NCI-H1105 (cell line): Measurements from ENCODE around the gene RTKN.
"Not testable (repeated sequence)": the region's sequence is repeated elsewhere in the genome, so short reads cannot be mapped to it uniquely, and the experiment has no call there.

Experiments used
- DNase-seq: peaks from one replicate; lab custom pipeline; 2025; lab: John Stamatoyannopoulos, UW

The RTKN gene, protein sequence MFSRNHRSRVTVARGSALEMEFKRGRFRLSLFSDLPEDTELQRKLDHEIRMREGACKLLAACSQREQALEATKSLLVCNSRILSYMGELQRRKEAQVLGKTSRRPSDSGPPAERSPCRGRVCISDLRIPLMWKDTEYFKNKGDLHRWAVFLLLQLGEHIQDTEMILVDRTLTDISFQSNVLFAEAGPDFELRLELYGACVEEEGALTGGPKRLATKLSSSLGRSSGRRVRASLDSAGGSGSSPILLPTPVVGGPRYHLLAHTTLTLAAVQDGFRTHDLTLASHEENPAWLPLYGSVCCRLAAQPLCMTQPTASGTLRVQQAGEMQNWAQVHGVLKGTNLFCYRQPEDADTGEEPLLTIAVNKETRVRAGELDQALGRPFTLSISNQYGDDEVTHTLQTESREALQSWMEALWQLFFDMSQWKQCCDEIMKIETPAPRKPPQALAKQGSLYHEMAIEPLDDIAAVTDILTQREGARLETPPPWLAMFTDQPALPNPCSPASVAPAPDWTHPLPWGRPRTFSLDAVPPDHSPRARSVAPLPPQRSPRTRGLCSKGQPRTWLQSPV

GRCh38 chr2:74441690-74442482, at the start of gene RTKN:
TSS of gene RTKN (minus strand) at chr2:74441937. CDS start at chr2:74441816, 121 bp downstream.
- no peak for DNase-seq

DNA sequence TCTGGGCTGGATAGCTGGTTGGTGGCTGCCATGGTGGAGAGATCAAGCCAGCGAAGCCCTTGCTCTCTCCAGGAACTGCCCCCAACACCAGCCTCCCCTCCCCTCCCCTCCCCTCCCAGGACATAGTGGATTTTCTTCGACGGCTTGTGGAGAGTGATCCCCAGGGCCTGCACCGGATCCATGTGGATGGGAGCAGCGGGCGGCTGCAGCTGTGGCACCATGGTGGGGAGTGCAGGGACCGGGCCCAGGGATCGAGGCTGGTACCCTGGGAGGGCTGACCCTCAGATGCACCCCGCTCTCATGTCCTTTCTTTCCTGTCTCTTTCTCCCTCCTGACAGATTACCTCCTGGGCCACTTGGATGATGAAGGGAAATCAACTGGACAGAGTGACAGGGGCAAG, 48.2 kb upstream of the RTKN start:
- no peak for DNase-seq

- DNase-seq: no peak
Measured at GRCh38 chr2:74488643-74489481, 47.1 kb upstream of the RTKN start.

DNA sequence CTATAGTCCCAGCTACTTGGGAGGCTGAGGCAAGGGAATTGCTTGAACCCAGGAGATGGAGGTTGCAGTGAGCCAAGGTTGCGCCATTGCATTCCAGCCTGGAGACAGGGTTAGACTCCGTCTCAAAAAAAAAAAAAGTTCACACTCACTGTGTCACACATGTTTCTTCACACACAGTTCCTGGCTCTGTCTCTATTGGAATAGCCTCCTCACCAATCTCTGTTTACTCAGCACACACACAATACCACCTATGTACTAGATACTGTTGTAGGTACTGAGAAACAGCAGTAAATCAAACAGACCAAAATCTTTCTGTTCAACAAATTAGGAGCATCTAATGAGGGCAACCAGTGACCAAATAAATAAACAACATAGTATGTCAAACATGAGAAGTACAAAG, 44.4 kb upstream of the RTKN start:
- no peak for DNase-seq

- DNase-seq: not testable (repeated sequence)
Measured at GRCh38 chr2:74483675-74484164, 42.0 kb upstream of the RTKN start.

- DNase-seq: peak; percentile 89
Measured at GRCh38 chr2:74482801-74483674, 41.3 kb upstream of the RTKN start, which contains the start of the genes CCDC142 and TTC31. TSS of gene CCDC142 (minus strand) at chr2:74482998. CDS start at chr2:74482837, 161 bp downstream. TSS of gene TTC31 (plus strand) at chr2:74483081. CDS start at chr2:74483096, 15 bp downstream.

DNA sequence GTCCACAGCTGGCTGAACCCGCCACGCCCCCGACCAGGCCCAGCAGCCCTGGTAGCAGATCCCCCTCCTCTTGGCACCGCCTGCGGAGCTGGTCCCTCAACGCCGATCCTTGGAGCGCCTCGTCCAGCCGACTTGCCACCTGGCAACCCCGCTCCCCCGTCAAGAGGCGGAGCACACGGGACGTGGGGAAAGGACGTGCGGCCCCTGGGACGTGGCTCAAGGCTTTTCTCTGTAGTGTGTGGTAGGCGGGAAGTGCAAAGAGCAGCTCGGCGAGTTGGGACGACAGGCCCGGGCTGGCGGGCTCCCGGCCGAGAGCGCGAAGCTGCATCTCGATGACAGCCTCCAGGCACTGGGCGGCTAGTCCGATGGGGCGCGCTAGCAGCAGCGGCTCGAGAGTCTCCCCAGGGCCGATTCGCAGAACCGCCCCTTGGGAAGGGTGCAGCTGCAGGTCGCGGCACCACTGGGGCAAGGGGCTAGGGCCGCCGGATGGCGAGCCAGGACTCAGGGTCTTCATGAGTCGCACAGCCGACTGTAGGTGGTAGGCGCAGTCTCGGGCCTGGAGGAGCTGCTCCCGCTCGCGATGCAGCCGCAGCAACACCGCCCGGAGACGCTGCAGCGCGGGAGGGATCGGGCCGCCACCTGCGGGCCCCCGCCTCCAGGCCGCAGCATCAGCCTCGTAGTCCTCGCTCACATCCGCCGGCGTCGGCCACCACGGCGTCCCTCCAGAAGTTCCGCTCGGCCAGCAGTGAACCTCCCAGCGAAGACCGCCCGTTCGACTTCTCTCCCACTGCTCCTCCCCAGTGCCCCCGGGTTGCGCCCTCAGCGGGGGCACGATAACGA, 40.4 kb upstream of the RTKN start:
- no peak for DNase-seq

GRCh38 chr2:74481431-74481830, 39.7 kb upstream of the RTKN start:
- DNase-seq: no peak

DNA sequence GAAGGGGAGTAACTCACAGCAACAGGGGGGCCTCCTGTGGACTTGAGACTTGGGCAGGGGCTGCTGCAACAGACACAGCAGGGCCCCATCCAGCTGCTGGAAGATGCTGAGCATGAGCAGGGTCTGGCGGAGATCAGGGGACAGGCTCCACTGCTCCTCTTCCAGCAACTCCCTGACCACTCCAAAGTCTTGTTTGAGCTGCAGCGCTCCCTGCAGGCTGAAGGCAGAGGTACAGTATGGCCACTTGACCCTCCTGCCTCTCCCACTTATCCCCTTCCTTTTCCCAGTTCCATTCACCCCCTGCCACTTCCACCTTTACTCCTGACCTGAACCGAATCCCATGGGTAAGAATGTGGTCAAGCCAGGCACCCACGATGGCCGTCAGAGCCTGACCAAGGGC, 33.2 kb upstream of the RTKN start:
- no peak for DNase-seq

DNA sequence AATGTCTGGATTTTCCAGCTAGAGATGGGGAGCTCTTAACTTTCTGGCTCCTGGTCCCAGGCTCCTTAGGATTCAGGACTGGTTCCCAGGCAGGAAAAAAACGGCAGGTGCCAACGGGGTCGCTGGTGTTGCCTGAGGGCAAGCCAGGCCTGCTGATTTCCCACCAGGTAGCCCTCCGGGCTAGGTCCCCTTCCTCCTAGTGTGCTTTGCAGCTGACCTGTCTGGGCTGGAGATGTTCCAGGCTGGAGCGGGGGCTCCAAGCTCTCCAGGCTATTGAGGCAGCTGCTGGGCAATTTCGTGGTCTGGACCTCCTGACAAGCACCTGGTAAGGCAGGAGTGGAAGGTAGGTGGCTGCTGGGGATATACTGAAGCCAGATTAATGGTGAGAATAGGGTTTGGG, 32.7 kb upstream of the RTKN start:
- no peak for DNase-seq

- DNase-seq: no peak
Measured at GRCh38 chr2:74472945-74473258, 31.2 kb upstream of the RTKN start.

- peak; percentile 88 for DNase-seq
Measured at GRCh38 chr2:74472086-74472944, 30.6 kb upstream of the RTKN start, which contains the start of gene MRPL53. TSS of gene MRPL53 (minus strand) at chr2:74472680. CDS start at chr2:74472660, 20 bp downstream.

GRCh38 chr2:74471332-74472065, 29.8 kb upstream of the RTKN start:
- DNase-seq: no peak

DNA sequence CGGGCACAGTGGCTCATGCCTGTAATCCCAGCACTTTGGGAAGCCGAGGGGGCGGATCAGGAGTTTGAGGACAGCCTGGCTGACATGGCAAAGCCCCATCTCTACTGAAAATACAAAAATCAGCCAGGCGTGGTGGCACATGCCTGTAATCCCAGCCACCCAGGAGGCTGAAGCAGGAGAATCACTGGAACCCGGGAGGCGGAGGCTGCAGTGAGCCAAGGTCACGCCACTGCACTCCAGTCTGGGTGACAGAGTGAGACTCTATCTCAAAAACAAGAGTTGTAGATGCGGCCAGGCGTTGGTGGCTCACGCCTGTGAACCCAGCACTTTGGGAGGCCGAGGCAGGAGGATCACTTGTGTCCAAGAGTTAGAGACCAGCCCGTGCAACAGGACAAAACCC, 29.0 kb upstream of the RTKN start:
- not testable (repeated sequence) for DNase-seq

GRCh38 chr2:74464406-74464805, 22.7 kb upstream of the RTKN start:
- no peak for DNase-seq

DNA sequence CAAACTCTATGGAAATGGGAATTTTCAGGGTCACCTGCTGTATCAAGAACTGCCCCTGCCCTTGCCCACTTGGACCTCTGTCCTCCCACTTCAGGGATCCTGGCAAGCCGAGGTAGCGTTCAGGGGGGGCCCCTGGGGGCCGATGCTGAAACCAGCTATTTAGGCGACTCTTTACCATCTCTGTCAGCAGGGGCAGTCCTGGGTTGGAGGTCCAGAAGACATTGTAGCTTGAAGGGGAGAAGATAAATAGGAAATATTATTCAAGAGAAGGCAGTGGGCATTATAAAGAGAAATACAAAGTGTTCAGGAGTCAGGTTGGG, 21.0 kb upstream of the RTKN start:
- no peak for DNase-seq

- DNase-seq: no peak
Measured at GRCh38 chr2:74462054-74462785, 20.5 kb upstream of the RTKN start.
